GM12874 (cell line): ENCODE measurements around the gene ZNF784.

Source experiments
- TF ChIP-seq, protein P1 (sequence below): IDR thresholded peaks from 2 replicates; pipeline ENCODE4 v1.5.1; 2011; ENCODE audit warnings: low read depth, mild to moderate bottlenecking, control low read depth, low read length, moderate library complexity; ENCODE audit not compliant: insufficient read depth

Gene ZNF784

DNA sequence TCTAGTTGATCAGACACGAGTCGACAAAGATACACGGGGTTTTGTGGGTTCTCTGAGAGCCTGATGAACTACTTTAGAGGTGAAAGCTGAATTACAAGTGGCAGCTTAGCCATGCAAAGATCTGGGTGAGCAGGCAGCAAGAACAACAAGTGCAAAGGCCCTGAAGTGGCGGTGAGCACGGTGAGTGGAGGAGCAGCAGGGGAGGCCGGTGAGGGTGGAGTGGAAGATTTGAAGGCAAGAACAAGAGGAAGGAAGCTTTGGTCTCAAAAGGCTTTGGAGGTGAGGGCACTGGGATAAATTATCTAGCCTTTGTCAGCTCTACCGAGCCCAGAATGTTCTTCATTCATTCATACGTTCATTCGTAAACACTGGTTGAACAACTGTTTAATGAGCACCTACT lies 17.5 kb downstream of the ZNF784 start:
- TF ChIP-seq, protein P1, sequence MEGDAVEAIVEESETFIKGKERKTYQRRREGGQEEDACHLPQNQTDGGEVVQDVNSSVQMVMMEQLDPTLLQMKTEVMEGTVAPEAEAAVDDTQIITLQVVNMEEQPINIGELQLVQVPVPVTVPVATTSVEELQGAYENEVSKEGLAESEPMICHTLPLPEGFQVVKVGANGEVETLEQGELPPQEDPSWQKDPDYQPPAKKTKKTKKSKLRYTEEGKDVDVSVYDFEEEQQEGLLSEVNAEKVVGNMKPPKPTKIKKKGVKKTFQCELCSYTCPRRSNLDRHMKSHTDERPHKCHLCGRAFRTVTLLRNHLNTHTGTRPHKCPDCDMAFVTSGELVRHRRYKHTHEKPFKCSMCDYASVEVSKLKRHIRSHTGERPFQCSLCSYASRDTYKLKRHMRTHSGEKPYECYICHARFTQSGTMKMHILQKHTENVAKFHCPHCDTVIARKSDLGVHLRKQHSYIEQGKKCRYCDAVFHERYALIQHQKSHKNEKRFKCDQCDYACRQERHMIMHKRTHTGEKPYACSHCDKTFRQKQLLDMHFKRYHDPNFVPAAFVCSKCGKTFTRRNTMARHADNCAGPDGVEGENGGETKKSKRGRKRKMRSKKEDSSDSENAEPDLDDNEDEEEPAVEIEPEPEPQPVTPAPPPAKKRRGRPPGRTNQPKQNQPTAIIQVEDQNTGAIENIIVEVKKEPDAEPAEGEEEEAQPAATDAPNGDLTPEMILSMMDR, result no peak

DNA sequence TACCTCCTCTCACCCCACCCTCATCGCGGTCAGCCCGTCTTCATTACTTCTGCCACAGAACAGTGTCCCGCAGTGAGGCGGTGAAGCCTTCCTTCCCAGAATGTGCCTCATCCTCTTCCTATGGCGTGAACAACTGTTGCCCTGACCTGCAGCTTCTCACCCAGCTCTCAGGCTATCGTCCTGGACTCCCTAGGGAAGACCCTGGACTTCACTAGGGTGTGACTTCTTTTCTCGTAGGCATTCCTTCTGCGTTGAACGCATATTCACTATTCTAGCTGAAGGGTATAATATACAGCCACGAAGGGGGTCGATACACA lies 17.9 kb downstream of the ZNF784 start:
- TF ChIP-seq, protein P1, result no peak

DNA sequence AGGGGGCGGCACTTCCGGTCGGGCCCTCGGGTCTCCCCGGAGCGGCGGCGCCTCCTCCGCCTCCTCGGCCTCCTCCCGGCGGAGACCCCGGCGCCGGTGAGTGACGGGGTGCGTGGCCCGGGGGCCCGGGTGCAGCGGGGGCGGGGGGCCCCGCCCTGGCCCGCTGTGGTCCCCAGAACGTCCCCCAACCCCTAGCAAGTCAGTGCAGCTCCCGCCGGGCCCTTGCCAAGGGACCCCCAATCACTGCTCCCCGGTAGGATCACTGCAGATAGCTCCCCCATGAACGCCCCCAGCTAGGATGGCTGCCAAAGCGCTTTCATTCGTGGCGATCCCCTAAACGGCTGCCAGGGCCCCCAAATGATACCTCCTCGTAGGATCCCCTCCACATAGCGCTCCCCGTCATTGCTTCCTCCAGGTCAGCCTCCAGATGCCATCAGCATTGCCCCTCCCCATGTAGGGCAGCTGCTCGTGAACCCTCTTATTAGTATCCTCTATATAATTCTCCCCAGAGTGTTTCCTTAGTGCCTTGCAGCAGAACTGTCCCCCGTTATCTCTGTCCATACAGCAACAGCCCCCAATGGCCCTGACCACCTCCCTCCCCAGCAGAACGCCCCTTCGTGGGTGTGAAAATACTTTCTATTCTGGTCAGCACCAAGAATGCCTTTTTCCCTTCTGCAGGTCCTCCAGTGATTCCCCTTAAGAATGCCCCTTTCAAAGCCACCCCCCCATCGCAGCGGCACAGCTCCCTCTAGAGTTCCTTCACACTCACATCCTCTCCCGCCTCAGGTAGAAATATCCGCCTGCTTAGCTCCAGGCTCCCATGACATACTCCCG lies 18.5 kb downstream of the ZNF784 start, which contains the start of gene ZNF865:
ZNF865 (plus strand) TSS at position 11 of the 834 bp plus-strand sequence. CDS start 7,972 bp downstream, outside the sequence.
- TF ChIP-seq, protein P1, result peak; percentile 77

DNA sequence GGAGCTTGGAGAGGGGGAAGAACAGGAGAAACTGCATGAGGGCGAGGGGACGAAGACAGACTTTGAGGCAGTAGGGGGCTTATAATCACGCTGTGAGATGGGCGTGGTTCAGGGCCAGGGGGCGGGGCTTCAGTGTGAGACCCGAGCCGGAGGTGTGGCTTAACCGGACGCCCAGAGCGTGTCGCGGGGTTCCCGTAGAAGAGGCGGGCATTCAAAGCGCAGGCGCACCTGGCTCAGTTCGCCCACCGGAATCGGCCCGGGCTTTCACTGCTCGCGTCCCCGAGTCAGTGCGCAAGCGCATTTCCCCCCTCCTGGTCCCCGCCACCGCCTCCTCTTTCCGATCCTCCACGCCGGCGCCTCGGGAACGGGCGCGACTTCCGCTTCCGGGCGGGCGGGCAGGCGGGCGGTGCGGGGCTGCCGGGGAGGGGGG lies 19.1 kb downstream of the ZNF784 start:
- TF ChIP-seq, protein P1, result no peak

DNA sequence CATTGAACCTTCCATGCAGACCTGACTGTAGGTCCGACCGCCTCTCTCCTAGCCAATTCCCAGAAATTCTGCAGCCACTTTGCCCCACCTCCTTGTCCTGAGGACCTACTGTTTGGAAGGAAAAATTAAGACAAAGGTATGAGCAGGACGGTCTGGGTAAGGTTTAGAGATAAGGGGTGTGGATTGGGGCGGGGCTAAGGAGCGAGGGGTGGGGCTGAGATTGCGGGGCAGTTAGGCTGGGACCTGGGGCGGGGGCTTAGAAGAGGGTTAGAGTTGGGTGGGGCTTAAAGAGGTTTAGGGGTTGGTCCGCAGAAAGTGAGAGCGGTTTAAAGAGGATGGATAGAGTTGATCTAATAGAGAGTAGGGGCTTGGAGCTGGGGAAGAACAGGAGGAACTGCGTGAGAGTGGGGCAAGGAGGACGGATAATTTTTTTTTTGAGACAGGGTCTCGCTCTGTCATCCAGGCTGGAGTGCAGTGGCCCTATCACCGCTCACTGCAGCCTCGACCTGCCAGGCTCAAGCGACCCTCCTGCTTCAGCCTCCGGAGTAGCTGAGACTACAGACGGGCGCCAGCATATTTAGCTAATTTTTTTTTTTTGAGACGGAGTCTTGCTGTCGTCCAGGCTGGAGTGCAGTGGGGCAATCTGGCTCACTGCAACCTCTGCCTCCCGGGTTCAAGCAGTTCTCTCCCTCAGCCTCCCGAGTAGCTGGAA lies 20.6 kb downstream of the ZNF784 start:
- TF ChIP-seq, protein P1, result no peak

DNA sequence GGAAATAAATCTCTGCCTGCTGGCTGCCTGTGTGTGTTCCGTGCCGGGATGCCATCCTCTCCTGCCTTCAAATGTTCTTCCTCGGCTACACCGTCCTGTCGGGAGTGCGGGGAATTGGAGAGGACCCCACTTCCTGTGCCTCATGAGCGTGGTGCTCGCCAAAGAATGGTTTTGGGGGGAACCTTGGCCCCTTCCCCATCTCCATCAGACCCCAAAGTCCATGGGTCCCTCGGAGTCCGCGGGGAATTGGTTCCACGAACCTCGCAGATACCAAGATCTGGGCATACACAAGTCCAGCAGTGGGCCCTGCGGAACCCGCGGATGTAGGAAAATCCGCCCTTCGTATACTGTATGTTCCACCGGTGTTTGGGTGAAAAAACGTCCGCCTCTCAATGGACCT lies 21.3 kb downstream of the ZNF784 start:
- TF ChIP-seq, protein P1, result no peak

DNA sequence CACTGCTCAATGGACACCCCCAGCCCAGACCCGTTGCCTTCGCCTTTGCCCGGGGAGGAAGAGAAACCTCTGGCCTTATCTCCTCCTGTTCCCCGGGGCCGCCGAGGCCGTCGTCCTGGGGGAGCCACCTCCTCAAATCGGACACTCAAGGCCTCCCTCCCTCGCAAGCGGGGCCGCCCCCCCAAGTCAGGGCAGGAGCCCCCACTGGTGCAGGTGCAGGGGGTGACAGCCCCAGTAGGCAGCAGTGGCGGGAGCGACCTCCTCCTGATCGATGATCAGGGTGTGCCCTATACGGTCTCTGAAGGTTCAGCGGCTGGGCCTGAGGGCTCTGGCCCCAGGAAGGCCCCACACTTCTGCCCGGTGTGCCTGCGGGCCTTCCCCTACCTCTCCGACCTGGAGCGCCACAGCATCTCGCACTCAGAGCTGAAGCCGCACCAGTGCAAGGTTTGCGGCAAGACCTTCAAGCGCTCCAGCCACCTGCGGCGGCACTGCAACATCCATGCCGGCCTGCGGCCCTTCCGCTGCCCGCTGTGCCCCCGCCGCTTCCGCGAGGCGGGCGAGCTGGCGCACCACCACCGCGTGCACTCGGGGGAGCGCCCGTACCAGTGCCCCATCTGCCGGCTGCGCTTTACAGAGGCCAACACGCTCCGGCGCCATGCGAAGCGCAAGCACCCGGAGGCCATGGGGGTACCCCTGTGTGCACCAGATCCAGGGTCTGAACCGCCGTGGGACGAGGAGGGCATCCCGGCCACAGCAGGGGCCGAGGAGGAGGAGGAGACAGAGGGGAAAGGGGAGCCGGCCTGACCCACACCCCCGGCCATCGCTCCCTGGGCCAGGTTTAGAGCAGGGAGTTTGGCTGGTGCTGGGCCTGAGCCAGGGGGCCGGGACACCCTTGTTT lies 22.0 kb downstream of the ZNF784 start:
- TF ChIP-seq, protein P1, result no peak
